SW 1271 (cell line): ENCODE data around the gene CHN2.

Experiments used
- DNase-seq, 2 experiments: peaks; one replicate each; lab custom pipeline; 2025; lab: John Stamatoyannopoulos, UW

CHN2 gene

DNA sequence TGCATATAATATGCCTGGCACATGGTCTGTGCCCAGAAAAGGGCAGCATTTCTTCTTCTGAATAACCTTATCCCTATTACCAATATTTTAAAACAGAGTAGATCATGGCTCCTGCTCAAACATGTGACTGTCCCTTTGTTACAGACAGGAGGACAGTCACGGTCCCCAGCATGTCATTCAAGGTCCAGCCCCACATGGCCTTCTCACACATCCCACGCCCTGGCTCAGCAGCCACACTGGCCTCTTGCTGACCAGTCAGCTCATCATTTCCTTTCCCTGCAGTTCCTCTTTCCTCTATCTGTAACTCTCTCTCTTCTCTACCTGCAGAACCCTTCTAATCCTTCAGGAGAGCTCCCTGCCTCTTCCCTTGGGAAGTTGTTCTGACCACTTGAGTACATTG is 167.8 kb downstream of the CHN2 start:
- no peak for DNase-seq

DNA sequence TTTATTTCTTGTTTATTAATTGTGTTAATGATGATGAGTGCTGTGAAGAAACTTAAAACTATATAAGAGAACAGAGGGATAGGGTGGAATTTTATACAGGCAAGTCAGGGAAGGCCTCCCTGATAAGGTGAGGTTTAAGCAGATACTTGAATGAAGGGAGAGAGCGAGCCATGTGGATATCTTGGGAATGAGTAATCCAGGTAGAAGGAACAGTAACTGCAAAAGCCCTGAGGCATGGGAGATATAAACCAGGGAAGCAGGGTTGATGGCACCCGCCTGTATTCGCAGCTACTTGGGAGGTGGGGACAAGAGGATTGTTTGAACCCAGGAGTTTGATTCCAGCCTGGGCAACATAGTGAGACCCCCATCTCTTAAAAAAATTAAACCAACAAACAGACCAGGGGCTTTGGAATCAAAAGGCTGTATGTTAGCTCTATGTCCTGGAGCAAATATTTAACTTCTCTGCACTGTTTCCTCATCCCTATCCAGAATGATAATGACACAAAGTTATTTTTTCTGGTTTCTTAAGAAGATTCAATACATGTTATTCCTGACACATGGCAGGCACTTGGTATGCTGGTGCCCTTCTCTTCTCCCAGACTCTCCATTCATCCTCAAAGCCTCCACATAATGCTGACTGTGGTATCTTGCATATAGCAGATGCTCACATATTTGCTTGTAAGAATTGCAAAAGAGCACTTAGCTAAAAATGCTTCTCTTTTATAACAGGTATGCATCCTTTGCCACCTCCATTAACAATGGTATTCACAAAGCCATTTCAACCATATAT is 169.3 kb downstream of the CHN2 start:
- no peak for DNase-seq

DNA sequence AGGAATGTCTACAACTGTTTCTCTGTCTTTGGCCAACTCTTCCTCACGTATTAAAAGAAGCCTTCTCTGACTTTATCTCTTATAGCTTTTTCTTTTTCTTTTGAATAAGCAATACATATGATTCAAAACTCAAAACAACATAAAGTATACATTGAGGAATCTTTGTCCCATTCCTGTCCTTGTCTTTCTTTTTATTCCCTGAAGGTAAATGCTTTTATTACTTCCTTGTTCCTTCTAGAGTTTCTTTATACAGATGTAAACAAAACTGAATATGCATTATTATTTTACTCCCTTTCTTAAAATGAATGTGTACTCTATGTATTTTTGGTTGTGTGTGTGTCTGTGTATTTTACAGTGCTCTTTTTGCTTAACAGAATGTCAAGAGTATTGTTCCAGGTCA is 170.1 kb downstream of the CHN2 start:
- DNase-seq = no peak

DNA sequence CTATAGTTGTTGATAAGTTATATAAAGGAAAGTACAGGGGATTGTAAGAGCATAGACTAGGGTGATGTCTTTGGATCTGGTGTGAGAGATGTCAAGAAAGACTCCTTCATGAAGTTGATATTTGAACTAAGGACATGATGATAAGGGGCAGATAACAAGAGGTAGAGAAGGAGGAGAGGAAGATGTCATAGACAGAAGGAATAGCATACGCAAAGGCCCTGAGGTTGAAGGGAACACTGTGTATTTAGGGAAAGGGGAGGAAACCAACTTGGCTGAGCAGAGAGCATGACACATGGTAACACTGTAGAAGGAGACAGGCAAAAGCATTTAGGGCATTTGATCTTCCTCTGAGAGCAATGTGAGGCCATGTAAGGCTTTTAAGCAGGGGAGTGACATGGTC is 170.8 kb downstream of the CHN2 start:
- no peak for DNase-seq

DNA sequence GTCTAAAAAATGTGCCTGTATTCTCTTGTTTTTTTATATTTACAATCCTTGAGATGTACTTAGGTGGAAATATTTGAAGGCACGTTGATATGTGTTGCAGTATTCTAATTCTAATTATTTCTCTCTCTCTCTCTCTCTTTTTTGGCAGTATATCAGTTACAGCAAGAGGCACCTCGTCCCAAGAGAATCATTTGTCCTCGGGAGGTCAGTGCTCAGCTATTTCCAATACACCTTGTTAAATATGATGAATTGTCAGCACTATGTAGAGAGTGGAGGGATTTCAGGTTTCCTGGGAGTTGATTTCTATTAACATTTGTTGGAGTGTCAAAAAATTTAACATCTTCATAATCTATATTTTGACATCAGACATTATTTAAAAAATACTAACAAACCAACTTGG is 173.2 kb downstream of the CHN2 start:
- no peak for DNase-seq

DNA sequence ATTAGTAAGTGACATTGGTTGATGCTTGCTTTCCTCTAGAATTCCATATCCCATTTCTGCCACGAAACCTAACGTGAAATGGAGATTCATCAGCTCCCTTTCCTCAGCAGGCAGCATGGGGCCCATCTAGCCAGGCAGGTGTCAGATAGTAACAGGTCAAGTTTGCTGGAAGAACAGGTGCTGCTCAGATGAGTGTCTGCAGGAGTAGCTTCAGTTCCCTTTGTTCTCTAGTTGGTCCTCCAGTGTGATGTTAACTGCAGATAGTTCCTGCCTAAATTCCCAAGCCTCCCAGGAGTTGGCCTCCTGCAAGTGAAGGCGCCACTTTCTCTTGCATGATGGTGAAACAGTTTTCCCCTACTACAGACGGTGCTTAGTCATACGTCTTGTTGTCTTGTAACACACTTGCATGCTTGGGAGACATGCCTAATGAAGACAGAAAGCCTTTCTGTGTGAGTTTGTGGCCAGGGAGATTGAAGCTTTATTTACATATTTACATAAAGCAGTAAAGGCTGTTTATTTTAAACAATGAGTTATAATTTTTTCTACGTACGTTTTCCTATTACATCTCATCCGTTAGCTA is 175.4 kb downstream of the CHN2 start:
- no peak for DNase-seq

DNA sequence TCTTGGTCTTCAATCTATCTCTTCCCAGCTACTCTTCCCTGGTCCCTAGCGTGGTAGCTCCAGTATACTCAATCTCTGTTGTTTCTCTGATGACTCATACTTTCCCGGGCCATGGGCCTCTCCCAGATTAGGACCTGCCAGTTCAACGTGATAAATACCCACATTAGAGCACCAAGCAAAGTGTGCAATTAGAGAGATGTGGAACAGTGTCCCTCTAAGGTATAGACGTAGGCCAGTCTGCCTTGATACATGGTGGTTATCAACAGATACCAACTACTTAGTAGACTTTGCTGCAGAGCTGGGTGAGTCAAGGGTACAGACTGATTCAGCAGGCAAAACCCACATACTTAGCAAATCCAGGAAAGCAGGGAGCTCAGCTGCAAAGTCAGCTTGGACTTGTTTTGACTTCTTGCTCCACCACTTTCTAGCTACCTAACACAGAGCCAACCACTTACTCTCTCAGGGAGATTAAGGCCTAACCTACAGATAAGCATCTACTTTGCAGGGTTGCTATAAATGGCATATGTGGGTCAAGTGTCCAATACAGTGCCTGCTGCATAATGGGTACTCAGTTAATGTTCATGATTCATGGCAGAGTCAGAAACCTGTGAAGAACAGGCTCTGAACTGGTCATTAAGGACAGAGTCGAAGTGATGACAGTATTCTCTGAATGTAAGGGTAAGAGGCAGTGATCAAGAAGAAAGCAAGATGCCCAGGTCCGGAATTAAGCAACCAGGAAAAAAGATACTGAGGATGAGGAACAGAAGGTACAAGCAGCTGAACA is 176.1 kb downstream of the CHN2 start:
- DNase-seq = no peak

DNA sequence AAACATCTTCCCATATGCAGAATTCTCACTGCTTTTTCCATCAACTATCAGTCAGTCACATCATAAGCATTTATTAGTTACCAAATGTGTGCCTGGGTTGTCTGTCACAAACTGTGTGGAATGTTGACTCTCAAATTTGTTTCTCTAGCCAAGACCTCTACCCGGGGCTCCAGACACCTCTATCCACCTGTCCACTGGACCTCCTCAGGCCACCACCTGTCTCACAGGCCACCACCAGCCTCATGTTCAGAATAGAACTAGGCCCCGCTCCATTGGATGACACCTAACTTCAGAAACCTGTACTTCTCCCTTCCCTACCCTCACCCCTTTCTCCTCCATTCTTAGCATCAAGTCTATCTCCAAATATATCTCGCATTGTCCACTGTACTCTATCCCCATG is 176.9 kb downstream of the CHN2 start:
- DNase-seq = no peak

DNA sequence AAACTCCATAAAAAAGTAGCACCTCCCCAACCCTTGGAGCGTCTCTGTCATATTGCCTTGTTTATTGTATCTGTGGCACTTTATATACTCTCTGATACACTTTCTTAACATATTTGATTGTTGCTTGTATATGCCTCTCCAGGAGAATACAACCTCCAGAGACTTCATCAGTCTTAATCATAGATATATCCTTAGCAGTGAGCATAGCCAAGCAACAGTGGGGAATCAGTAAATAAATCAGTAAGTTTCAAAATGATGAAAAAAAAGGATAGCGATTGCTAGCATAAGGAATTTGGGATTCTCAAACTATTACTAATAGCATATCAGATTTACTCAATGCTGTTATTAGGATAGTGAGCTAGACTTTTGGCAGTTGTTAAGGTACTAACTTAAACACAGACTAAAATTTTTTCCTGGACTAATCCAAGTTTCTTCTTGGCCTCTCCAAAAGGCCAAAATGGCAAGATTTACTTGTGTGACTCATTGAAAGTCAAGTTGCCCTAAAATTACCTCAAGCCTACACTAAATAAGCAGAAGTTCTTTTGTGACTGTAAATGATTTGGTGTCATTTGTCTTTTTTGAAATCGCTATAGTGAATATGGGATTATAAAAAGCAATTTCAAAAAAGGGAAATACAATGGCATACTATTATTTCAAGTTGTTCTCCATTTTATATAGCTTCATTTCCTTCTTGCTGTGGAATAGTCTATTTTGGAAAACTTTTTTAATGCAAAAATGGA is 177.9 kb downstream of the CHN2 start:
- DNase-seq = no peak

DNA sequence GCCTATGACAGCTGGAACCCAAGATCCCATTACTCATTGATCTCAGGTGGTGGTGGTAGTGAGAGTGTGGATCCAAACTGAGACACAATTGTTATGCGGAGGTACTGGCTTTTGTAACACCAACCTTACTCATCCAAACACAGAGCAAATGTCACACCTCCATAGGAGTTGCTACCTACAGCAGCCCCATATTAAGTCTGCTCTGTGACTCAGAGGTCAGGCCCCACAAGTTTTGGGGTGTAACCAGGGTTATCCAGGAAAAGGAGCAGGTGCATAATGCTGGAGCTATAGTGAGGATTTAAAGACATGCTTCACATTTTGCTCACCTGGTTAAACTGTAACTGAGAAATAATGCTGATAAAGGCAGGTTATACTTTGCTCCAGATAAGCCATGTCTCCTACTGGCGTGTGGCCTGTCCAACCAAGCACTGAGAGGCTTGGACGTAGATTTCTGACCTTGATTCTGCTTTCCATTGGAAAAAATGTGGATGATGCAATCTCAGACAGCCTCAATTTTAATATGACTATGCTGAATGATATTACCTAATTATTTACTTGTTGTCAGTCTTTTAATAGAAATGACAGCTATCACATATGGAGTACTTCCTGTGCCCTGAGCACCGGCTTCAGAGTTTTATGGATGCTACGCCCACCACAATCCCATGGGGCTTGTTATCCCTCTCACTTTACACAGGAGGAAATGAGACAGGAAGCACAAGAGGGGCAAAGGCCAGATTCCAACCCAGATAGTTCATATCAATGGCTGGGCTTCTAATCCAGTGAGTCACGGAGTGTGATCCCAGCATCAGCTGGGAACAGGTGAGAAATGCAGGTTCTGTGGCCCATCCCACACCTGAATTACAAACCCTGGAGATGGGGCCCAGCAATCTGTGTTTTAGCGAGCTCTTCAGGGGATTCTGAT is 181.3 kb downstream of the CHN2 start:
- peak in 1 of 2 experiments; percentile 9 for DNase-seq

DNA sequence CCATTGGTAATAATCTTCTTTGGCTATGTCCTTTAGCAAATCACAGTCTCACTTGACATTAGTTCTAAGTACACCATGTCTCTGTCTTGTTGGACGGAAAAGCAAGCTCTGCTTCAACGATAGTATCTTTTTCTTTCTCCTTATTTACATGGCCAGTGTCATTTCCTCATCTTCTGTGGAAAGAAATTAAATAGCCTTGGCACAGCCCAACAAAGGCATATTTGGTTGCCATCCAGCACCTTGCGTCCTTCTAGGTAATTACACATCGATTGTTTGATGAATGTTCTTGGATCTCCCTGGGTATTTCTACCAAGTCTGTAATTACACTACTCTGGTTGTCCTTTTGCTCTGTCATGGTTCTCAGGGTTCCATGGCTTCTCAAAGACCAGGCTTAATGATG is 183.1 kb downstream of the CHN2 start:
- DNase-seq = no peak

DNA sequence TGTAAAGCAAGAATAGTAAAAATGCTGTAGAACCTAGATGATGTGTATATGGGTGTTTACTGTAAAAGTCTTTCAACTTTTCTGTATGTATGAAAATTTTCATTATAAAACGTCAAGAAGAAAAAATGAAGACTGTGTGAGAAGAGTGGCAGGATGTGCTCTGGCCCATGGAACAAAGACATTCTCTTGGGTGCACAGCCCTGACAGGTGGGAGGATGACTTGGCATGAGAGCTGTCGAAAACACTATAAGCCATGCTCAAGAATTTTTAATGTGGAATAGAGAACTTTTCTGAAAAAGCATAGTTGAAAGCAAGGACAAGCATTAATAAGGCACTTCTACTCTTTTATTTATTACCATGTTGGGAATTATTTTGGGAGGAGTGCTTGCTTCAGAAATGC is 185.0 kb downstream of the CHN2 start:
- no peak for DNase-seq

DNA sequence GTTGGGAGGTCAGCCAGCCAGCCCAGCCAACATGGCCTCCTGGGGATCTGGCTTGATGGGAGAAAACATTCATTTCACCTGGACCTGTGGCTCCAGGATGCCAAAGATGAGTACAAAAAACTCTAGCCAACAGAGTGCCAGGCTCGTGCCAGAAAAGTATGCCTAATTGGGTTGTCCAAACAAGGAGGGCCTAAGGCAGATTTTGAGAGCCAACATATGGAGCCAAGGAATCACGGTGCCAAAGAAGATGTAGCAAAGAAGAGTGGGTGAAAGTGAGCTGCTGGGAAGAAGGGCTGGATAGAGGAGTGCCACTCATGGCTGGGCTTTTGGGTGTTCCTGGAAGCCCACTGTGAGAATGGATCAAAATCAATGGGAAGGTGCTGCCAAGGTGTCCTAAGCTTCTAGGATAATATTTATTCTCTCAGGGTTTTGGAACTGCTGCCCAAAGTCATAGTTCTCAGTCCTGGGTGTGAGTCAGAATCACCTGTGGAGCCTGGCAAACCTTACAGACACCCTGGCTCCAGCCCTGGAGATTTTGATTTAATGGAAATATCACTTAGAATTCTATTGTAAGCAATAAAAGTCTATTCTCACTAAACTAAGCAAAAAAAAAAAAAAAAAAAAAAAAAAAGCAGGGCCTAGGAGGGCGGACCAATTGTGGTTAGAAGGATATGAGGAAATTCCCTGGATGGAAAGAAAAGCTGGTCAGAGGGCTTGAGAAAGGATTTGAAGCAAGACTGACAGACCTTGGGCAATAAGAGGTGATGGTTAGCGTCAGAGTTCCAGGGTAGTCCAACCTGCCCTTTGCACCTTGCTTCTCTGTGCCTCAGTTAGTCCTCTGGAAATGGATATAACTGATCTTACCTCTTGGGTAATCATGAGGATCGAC is 186.9 kb downstream of the CHN2 start:
- DNase-seq = no peak

DNA sequence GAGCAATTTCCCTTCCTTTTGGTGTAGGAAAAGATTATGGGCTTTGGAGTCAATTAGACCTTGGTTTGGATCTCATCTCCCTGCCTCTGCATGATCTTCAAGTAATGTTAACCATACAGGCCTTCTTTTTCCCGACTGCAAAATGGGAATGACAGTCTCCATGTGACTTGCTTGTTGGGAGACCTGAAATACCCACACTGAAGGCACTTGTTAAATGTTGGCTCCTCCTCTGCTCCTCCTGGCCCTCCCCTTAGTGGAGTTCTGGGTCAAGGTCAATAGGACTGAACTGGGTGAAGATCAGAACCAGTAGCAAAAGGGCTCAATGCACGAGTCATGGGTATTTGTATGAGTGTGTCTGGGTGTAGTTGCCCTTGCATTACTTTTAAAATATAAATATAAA is 189.7 kb downstream of the CHN2 start:
- DNase-seq = no peak

DNA sequence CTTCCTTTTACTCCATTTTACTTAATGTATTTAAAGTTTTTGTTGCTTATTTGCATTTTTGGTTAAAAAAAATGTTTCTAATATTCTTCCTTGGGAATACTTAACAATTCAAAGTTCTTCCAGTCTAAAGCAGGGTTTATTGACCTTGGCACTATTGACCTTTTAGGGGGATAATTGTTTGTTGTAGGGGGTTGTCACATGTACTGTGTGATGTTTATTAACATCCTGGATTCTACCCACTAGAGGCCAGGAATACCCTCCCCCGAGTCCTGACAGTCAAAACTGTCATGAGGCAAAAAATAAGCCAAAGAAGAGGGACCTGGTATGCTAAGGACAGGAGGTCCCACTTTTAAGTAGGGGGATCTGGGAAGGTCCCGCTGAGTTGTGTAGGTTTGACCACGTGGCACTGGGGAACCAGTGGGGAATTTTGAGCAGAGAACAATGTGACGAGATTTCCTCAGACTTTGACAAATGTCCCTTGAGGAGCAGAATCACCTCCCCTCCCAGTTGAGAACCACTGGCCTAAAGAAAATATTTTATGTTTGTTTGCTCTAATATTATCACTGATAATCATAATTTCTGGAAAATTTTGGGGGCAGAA is 190.7 kb downstream of the CHN2 start:
- no peak for DNase-seq

DNA sequence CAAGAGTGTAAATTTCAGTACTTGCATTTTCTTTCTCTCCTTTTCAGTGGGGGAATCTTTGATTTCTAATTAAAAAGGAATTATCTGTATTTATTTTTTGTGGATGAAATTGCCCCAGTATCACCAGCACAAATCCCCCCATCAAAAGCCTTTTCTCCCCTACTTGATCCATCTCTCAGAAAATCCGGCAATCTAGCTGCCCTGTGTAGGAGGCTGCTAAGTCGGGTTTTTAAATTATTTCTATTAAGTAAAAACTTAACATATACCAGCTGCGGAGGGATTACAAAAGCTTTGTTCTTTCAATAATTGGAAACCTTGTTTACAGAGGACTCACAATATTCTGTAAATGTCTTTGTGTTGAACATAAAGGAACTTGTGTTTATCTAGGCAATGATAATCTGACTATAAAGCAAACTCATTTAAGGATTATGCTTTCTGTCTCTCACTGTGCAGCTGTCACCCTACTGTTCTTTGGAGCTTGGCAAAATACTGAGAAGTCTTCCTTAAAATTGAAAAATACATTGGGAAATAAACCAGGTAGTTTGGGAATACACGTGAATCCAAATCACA is 191.7 kb downstream of the CHN2 start:
- no peak for DNase-seq

DNA sequence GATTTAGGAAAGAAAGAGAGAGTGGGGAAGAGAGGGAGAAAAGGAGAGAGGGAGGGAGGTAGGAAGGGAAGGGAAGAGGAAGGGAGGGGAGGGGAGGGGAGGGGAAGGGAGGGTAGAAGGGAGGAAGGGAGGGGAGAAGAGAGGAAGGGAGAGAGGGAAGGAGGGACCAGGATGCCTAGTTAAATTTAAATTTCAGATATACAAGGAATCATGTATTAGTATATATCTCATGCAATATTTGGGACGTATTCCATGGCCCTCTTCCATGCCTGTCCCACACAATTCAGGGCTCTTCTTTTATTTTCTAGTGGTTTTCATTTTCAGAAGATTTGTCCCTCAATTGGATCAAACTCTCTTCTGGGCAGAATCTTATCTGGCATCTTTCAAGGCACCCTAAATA is 196.7 kb downstream of the CHN2 start:
- DNase-seq = no peak

DNA sequence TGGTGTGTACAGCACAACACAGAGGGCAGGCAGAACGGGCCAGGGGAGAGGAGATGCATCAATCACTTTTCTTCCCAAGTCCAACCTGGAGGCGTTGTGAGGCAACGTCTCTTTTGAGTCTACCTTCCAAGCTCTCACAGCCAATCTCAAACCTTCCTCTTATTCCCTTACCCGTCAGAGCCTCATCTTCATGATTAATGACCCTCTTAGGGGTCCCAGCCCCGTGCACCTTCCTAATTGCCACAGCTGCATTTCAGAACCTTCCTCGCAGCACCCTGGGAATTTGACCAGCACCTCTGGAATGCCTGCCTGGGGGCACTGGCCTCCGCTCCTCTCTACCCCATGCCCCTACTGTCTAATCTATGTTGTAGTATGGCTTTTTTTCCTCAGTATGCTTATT is 199.7 kb downstream of the CHN2 start:
- no peak for DNase-seq

DNA sequence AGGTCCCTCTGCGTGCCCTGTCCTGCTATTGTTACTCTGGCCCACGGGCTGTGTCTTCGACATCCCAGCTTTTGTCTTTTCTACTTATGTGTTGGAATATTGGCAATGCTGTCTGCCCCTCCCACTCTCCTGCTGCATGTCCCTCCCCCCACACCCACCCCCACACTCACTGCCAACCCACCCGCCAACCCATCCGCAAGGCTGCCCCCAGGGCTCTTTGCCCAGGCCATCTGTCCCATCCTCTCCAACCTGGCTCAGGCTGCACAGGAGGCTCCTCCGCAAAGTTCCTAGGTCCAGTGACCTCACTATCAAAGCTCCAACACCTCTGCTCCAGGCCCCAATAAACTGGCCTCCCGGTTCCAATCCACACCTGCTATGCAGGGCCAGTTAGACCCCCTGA is 202.0 kb downstream of the CHN2 start:
- no peak for DNase-seq

DNA sequence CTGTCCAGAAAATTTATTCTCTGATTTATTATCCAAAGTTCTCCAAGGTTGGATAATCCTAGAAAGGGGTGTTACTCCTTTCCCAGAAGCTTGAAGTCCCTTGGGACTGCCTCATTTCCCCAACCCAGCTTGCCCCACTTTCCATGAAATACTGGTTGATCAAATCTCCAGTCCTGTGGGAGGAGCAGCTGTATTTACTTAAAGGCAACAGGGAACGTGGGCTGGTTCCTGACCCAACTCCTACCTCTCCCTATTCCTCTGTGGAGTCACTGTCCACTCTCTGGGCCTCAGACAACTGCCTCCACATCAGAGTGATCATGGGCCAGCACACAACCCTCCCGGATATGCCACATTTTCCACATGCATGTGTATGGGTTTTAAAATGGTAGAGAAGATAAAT is 202.8 kb downstream of the CHN2 start:
- no peak for DNase-seq
